AG04449 (cell line): ENCODE results near the gene TSPYL4.
"Not testable (repeated sequence)": the region's sequence is repeated elsewhere in the genome, so short reads cannot be mapped to it uniquely, and the experiment has no call there.

Experiments used
- CTCF ChIA-PET: fragments of 350-600 bp; formaldehyde crosslinking; extraction: SDS; loops from one replicate; lab custom pipeline; 2021; ENCODE audit warnings: antibody characterized with exemption; lab: Yijun Ruan, JAX
- POLR2A ChIA-PET: fragments of 400-600, 350-600 bp; formaldehyde crosslinking; extraction: SDS; loops from one replicate; lab custom pipeline; 2020; ENCODE audit warnings: antibody characterized with exemption, inconsistent platforms; lab: Yijun Ruan, JAX
- DNase-seq: peaks from one replicate; pipeline ENCODE4 v3.0.0-alpha.2; 2010; ENCODE audit warnings: low read depth, low spot score
- H3K4me3 ChIP-seq: 2 replicates; pipeline ENCODE4 v1.5.1; 2011; ENCODE audit warnings: low read depth, mild to moderate bottlenecking, control low read depth, low read length
- CTCF ChIP-seq: IDR thresholded peaks from one replicate; pipeline ENCODE4 v1.5.1; 2011; ENCODE audit warnings: mild to moderate bottlenecking, moderate library complexity, low read length, control low read depth, inconsistent platforms; ENCODE audit not compliant: insufficient read depth; ENCODE audit errors: missing control alignments

The TSPYL4 gene

GRCh38 chr6:116291701-116292396, 38.0 kb upstream of the TSPYL4 start:
- no peak for TF ChIP-seq CTCF
- ChIA-PET POLR2A (interaction anchor here (1.8 kb wide), 1 partner anchor 80 kb away, joined by 5 read pairs; no protein-coding TSS in a partner anchor), CTCF (interaction anchor here (0.7 to 3.1 kb wide), 10 partner anchors 11 to 271 kb away, joined by 3 to 14 read pairs (median 6); partner anchors contain the start of genes CALHM5 and TSPYL1)
- DNase-seq: no peak
- no peak overlapping the region for H3K4me3 ChIP-seq

- TF ChIP-seq CTCF: no peak
- POLR2A ChIA-PET: no interaction called here
- CTCF ChIA-PET: interaction anchor here (0.7 to 4.7 kb wide), 10 partner anchors 11 to 270 kb away, joined by 3 to 97 read pairs (median 8); partner anchors contain the start of gene TSPYL1
- no peak overlapping the region for H3K4me3 ChIP-seq
- no peak for DNase-seq
Observed at GRCh38 chr6:116290799-116291198, 36.9 kb upstream of the TSPYL4 start.

GRCh38 chr6:116289876-116290275, 36.0 kb upstream of the TSPYL4 start:
- H3K4me3 ChIP-seq: no peak overlapping the region
- TF ChIP-seq CTCF: no peak
- ChIA-PET CTCF (interaction anchor here (0.7 to 4.7 kb wide), 14 partner anchors 8 to 271 kb away, joined by 3 to 97 read pairs (median 18); partner anchors contain the start of gene TSPYL1), POLR2A (no interaction called here)
- no peak for DNase-seq

DNA sequence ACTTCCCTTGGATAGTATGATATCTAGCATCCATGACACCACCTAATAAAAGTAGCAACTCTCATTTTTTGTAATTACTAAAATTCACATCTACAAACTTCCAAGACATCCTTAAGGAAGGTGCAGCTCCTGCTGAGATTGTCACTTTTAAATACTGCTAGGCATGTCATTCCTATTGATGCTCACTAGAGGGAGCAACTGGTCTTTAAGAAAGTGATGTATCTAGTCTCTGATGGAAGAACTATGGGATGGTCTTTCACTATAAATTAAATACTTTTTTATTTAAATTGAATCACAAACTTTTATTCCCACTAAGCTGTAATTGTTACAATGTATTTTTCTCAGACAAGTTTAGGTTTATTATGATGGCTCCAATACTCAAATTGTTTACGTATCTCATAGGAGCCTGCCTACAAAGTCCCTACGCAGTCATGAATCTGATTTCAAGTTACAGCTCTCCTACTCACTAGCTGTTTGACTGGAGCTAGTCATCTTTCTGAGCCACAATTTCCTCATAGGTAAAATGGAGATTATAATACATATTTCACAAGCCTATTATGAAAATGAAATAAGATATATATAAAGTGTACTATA, 33.9 kb upstream of the TSPYL4 start:
- DNase-seq: no peak
- peak; percentile 69 for TF ChIP-seq CTCF
- ChIA-PET CTCF (interaction anchor here (0.6 to 4.7 kb wide), 81 partner anchors 9 to 393 kb away, joined by 3 to 97 read pairs (median 5); partner anchors contain the start of genes CALHM4, CALHM5, DSE and KPNA5), POLR2A (interaction anchor here (2.3 kb wide), 2 partner anchors 8 to 83 kb away, joined by 7 to 12 read pairs; partner anchors contain the start of genes DSE and TSPYL1)
- H3K4me3 ChIP-seq: no peak overlapping the region

GRCh38 chr6:116286773-116287358, 33.0 kb upstream of the TSPYL4 start:
- DNase-seq: no peak
- TF ChIP-seq CTCF: no peak
- H3K4me3 ChIP-seq: no peak overlapping the region
- POLR2A ChIA-PET: interaction anchor here (2.3 kb wide), 2 partner anchors 7 to 84 kb away, joined by 7 to 12 read pairs; partner anchors contain the start of genes DSE and TSPYL1
- CTCF ChIA-PET: interaction anchor here (0.6 to 4.7 kb wide), 60 partner anchors 8 to 285 kb away, joined by 3 to 97 read pairs (median 8); partner anchors contain the start of genes CALHM4, CALHM5, DSE and RWDD1

DNA sequence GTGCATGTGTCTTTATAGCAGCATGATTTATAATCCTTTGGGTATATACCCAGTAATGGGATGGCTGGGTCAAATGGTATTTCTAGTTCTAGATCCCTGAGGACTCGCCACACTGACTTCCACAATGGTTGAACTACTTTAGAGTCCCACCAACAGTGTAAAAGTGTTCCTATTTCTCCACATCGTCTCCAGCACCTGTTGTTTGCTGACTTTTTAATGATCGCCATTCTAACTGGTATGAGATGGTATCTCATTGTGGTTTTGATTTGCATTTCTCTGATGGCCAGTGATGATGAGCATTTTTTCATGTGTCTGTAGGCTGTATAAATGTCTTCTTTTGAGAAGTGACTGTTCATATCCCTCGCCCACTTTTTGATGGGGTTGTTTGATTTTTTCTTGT, 31.1 kb upstream of the TSPYL4 start:
- H3K4me3 ChIP-seq, CTCF ChIA-PET, POLR2A ChIA-PET, DNase-seq: not testable (repeated sequence)
